HG02642 (cell line): ENCODE results near the gene F8.
"Not testable (repeated sequence)": the region's sequence is repeated elsewhere in the genome, so short reads cannot be mapped to it uniquely, and the experiment has no call there.

Experiments
- ATAC-seq: cut with Tn5 transposase; IDR thresholded peaks from one replicate; pipeline ENCODE4 v1.9.1; 2021; ENCODE audit warnings: mild to moderate bottlenecking; ENCODE audit not compliant: unreplicated experiment, poor library complexity

Gene F8

GRCh38 chrX:154988719-154989118 is 33.8 kb downstream of the F8 start:
- no peak for ATAC-seq

- ATAC-seq, result no peak
Measured at GRCh38 chrX:154987940-154988339, 34.6 kb downstream of the F8 start.

- ATAC-seq, result no peak
Measured at GRCh38 chrX:154986826-154987575, 35.5 kb downstream of the F8 start.

- no peak for ATAC-seq
Measured at GRCh38 chrX:154981116-154981411, 41.5 kb downstream of the F8 start.

GRCh38 chrX:154980330-154981115 is 42.0 kb downstream of the F8 start:
- ATAC-seq, result peak; percentile 95

GRCh38 chrX:154979629-154980028 is 42.9 kb downstream of the F8 start:
- ATAC-seq, result no peak

- ATAC-seq, result no peak
Measured at GRCh38 chrX:154968353-154968752, 54.2 kb downstream of the F8 start.

GRCh38 chrX:154967603-154968002 is 54.9 kb downstream of the F8 start:
- no peak for ATAC-seq

- no peak for ATAC-seq
Measured at GRCh38 chrX:154961947-154962346, 60.6 kb downstream of the F8 start.

GRCh38 chrX:154955799-154956198 is 66.7 kb downstream of the F8 start:
- not testable (repeated sequence) for ATAC-seq

GRCh38 chrX:154939265-154939664 is 83.3 kb downstream of the F8 start:
- not testable (repeated sequence) for ATAC-seq

- ATAC-seq, result not testable (repeated sequence)
Measured at GRCh38 chrX:154924771-154925170, 97.8 kb downstream of the F8 start.

GRCh38 chrX:154918060-154918483 is 104.5 kb downstream of the F8 start:
- ATAC-seq, result no peak

- ATAC-seq, result no peak
Measured at GRCh38 chrX:154914052-154914451, 108.5 kb downstream of the F8 start.

GRCh38 chrX:154910528-154910927 is 112.0 kb downstream of the F8 start:
- not testable (repeated sequence) for ATAC-seq

- not testable (repeated sequence) for ATAC-seq
Measured at GRCh38 chrX:154910048-154910447, 112.5 kb downstream of the F8 start.

GRCh38 chrX:154908821-154909220 is 113.7 kb downstream of the F8 start:
- ATAC-seq, result no peak

GRCh38 chrX:154902408-154902807 is 120.1 kb downstream of the F8 start:
- ATAC-seq, result no peak

GRCh38 chrX:154900323-154900722 is 122.2 kb downstream of the F8 start:
- ATAC-seq, result no peak

GRCh38 chrX:154892296-154892695 is 130.2 kb downstream of the F8 start:
- ATAC-seq, result no peak

- no peak for ATAC-seq
Measured at GRCh38 chrX:154890990-154891639, 131.4 kb downstream of the F8 start.
